HEK293T (cell line): Measurements from ENCODE around the gene CUL4B.

ENCODE experiments used
- CTCF ChIA-PET: fragments of 350-600 bp; formaldehyde crosslinking; extraction: SDS; loops from one replicate; lab custom pipeline; 2021; ENCODE audit warnings: antibody characterized with exemption, inconsistent platforms; lab: Yijun Ruan, JAX
- POLR2A ChIA-PET: fragments of 350-600 bp; formaldehyde crosslinking; extraction: SDS; loops from one replicate; lab custom pipeline; 2020; ENCODE audit warnings: antibody characterized with exemption, inconsistent platforms; lab: Yijun Ruan, JAX
- DNase-seq: peaks from one replicate; pipeline ENCODE4 v3.0.0; 2012; ENCODE audit warnings: mixed read lengths; ENCODE audit errors: extremely low spot score
- ARNT ChIP-seq: fragments of 450-650 bp; IDR thresholded peaks from 2 replicates; pipeline ENCODE4 v1.6.1; 2017; ENCODE audit warnings: mild to moderate bottlenecking
- BHLHE40 ChIP-seq: fragments of 450-650 bp; IDR thresholded peaks from 2 replicates; pipeline ENCODE4 v1.6.1; 2016; ENCODE audit warnings: mild to moderate bottlenecking, moderate library complexity, borderline replicate concordance
- CTBP1 ChIP-seq: fragments of 450-650 bp; IDR thresholded peaks from 2 replicates; pipeline ENCODE4 v1.6.1; 2016; ENCODE audit warnings: borderline replicate concordance
- ELF4 ChIP-seq: fragments of 450-650 bp; IDR thresholded peaks from 2 replicates; pipeline ENCODE4 v1.6.1; 2017; ENCODE audit warnings: antibody characterized with exemption
- FOXA1 ChIP-seq: fragments of 450-650 bp; IDR thresholded peaks from 2 replicates; pipeline ENCODE4 v1.6.1; 2016; ENCODE audit warnings: mild to moderate bottlenecking
- FOXK2 ChIP-seq: fragments of 450-650 bp; IDR thresholded peaks from 2 replicates; pipeline ENCODE4 v1.6.1; 2016; ENCODE audit warnings: mild to moderate bottlenecking
- FOXM1 ChIP-seq: fragments of 450-650 bp; IDR thresholded peaks from 2 replicates; pipeline ENCODE4 v1.6.1; 2017; ENCODE audit warnings: mild to moderate bottlenecking, borderline replicate concordance
- HDGF ChIP-seq: fragments of 450-650 bp; IDR thresholded peaks from 2 replicates; pipeline ENCODE4 v1.6.1; 2017; ENCODE audit warnings: antibody characterized with exemption, borderline replicate concordance
- L3MBTL2 ChIP-seq: fragments of 450-650 bp; conservative IDR thresholded peaks from 2 replicates; pipeline ENCODE4 v1.6.1; 2016; ENCODE audit warnings: mild to moderate bottlenecking
- LEF1 ChIP-seq: fragments of 450-650 bp; IDR thresholded peaks from 2 replicates; pipeline ENCODE4 v1.6.1; 2017; ENCODE audit warnings: mild to moderate bottlenecking, borderline replicate concordance
- NFRKB ChIP-seq: fragments of 450-650 bp; IDR thresholded peaks from 2 replicates; pipeline ENCODE4 v1.6.1; 2016; ENCODE audit warnings: mild to moderate bottlenecking, moderate library complexity
- PKNOX1 ChIP-seq: fragments of 450-650 bp; IDR thresholded peaks from 2 replicates; pipeline ENCODE4 v1.6.1; 2016
- SP1 ChIP-seq: fragments of 450-650 bp; IDR thresholded peaks from 2 replicates; pipeline ENCODE4 v1.6.1; 2017
- SUZ12 ChIP-seq: fragments of 450-650 bp; IDR thresholded peaks from 2 replicates; pipeline ENCODE4 v1.6.1; 2016; ENCODE audit warnings: mild to moderate bottlenecking
- TARDBP ChIP-seq: fragments of 450-650 bp; IDR thresholded peaks from 2 replicates; pipeline ENCODE4 v1.6.1; 2016
- ZNF384 ChIP-seq: fragments of 450-650 bp; IDR thresholded peaks from 2 replicates; pipeline ENCODE4 v1.6.1; 2016

Gene CUL4B

DNA sequence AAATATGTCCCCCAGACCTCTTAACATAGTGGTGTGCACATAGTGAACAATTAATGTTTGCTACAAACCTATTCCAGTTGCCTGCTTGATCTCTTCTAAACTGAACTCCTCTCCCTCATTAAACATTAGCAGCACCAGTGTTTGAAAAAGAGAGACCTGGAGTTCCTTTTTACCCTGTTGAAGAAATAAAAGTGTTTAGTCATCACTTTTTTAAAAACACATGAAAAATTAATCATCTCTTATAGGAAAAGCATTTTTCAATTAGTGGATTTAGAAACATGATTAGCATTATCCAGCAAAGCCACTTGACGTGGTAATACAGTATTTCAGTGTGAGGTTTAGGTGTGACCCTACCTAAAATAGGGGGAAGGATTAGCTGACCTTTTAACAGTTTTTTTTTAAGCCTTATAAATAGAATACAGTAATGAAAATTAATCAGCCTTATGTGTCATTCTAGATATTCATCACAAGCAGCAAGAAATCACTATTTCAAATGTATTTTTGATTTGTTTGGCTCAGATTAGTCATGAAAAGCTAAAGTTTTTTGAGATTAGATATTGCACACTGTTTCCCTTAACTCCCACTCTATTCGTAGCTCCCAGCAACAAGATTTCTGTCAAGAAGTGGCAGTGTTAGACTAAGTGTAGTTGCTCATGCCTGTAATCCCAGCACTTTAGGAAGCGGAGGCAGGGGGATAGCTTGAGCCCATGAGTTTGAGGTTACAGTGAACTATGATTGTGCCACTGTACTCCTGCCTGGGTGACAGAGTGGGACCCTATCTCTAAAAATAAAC, 26.2 kb downstream of the CUL4B start:
- POLR2A ChIA-PET = no interaction called here
- no peak for TF ChIP-seq LEF1
- TF ChIP-seq FOXM1 = no peak
- no peak for TF ChIP-seq NFRKB
- TF ChIP-seq CTBP1 = no peak
- no peak for TF ChIP-seq FOXK2
- TF ChIP-seq L3MBTL2 = no peak
- no peak for TF ChIP-seq FOXA1
- TF ChIP-seq ZNF384 = no peak
- no peak for TF ChIP-seq PKNOX1
- TF ChIP-seq TARDBP = no peak
- TF ChIP-seq ELF4 = no peak
- TF ChIP-seq BHLHE40 = no peak
- CTCF ChIA-PET = no interaction called here
- no peak for DNase-seq

GRCh38 chrX:120522820-120523219, 37.9 kb downstream of the CUL4B start:
- CTCF ChIA-PET = no interaction called here
- POLR2A ChIA-PET = no interaction called here
- no peak for TF ChIP-seq ZNF384
- TF ChIP-seq SP1 = no peak
- no peak for TF ChIP-seq FOXM1
- no peak for TF ChIP-seq L3MBTL2
- TF ChIP-seq TARDBP = no peak
- TF ChIP-seq ARNT = no peak
- TF ChIP-seq SUZ12 = no peak
- TF ChIP-seq LEF1 = no peak
- TF ChIP-seq FOXK2 = no peak
- TF ChIP-seq ELF4 = no peak
- no peak for TF ChIP-seq CTBP1
- no peak for TF ChIP-seq HDGF
- no peak for TF ChIP-seq FOXA1
- TF ChIP-seq PKNOX1 = no peak
- TF ChIP-seq NFRKB = no peak
- no peak for TF ChIP-seq BHLHE40
- DNase-seq = no peak

DNA sequence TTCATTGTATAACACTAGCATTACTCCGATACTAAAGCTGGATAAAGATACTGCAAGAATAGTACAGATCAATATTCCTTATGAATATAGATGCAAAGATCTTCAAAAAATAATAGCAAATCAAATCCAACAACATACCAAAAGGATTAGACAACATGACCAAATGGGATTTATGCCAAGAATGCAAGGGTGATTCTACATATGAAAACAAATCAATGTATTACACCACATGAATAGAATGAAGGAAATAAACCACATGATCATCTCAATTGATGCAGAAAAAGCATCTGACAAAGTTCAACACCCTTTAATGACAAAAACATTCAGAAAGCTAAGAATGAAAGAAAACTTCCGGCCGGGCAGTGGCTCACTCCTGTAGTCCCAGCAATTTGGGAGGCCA, 42.8 kb downstream of the CUL4B start:
- no peak for DNase-seq
- TF ChIP-seq ZNF384 (no peak), ELF4 (no peak), BHLHE40 (no peak), SUZ12 (no peak), FOXM1 (no peak), FOXK2 (no peak), HDGF (no peak)
- POLR2A ChIA-PET = no interaction called here
- CTCF ChIA-PET = no interaction called here

GRCh38 chrX:120514236-120514635, 46.5 kb downstream of the CUL4B start:
- CTCF ChIA-PET = interaction anchor here (0.7 kb wide), 1 partner anchor 300 kb away, joined by 3 read pairs; no protein-coding TSS in a partner anchor
- peak; percentile 51 for DNase-seq
- POLR2A ChIA-PET = no interaction called here
- TF ChIP-seq LEF1 (no peak), BHLHE40 (no peak), ELF4 (no peak), L3MBTL2 (no peak), PKNOX1 (no peak), ARNT (no peak), TARDBP (no peak), SUZ12 (no peak), ZNF384 (no peak), SP1 (no peak), NFRKB (no peak), FOXM1 (no peak), FOXK2 (no peak), CTBP1 (no peak), FOXA1 (no peak), HDGF (no peak)

DNA sequence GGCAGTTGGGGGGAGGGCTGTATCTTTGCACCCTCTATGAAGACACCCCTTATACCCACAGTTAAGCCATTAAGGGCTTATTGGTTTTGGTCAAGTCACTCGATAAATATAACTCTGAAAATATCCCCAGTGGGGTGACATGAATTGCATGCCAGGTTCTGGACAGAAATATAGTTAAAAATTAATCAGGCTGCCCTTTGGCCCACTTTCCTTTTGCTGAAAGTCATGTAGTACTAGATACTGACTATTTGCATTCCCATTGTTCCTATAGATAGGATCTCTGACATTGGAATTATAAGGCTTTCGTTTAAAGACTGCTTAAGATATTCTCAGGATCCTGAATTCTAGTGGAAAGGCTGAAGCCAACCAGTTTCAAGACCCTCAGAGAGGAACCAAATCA, 48.1 kb downstream of the CUL4B start:
- POLR2A ChIA-PET = no interaction called here
- no peak for TF ChIP-seq ZNF384
- TF ChIP-seq BHLHE40 = no peak
- no peak for TF ChIP-seq L3MBTL2
- CTCF ChIA-PET = no interaction called here
- no peak for DNase-seq

GRCh38 chrX:120512222-120512621, 48.5 kb downstream of the CUL4B start:
- TF ChIP-seq SUZ12 = no peak
- no peak for TF ChIP-seq CTBP1
- TF ChIP-seq SP1 = no peak
- no peak for TF ChIP-seq FOXM1
- no peak for TF ChIP-seq ARNT
- TF ChIP-seq FOXK2 = no peak
- TF ChIP-seq L3MBTL2 = no peak
- no peak for TF ChIP-seq ZNF384

GRCh38 chrX:120504569-120504968, 56.2 kb downstream of the CUL4B start:
- CTCF ChIA-PET = no interaction called here

More at GRCh38 chrX:120512222-120512621, 48.5 kb downstream of the CUL4B start:
- no peak for DNase-seq
- POLR2A ChIA-PET = no interaction called here
- CTCF ChIA-PET = no interaction called here

More at GRCh38 chrX:120504569-120504968, 56.2 kb downstream of the CUL4B start:
- no peak for DNase-seq
- TF ChIP-seq L3MBTL2 = no peak
- TF ChIP-seq ARNT = no peak
- no peak for TF ChIP-seq HDGF
- TF ChIP-seq NFRKB = no peak
- no peak for TF ChIP-seq FOXK2
- TF ChIP-seq FOXA1 = no peak
- TF ChIP-seq LEF1 = no peak
- TF ChIP-seq TARDBP = no peak
- TF ChIP-seq ZNF384 = no peak
- TF ChIP-seq ELF4 = no peak
- TF ChIP-seq SP1 = no peak
- TF ChIP-seq BHLHE40 = no peak
- TF ChIP-seq SUZ12 = no peak
- no peak for TF ChIP-seq PKNOX1
- POLR2A ChIA-PET = no interaction called here
